RWPE2 (cell line): ENCODE data around the gene PTPRR.
A peak's percentile ranks its signal among the peaks of the same experiment; 100 is the strongest.

Source experiments
- ATAC-seq: fragments of 200-7000 bp; cut with Tn5 transposase; 3 replicates; pipeline ENCODE4 v1.9.1; 2021; ENCODE audit warnings: low read depth
- DNase-seq: peaks from one replicate; pipeline ENCODE4 v3.0.0-alpha.2; 2020; ENCODE audit warnings: low spot score
- H3K27ac ChIP-seq: fragments of 450-650 bp; 2 replicates; pipeline ENCODE4 v1.5.1; 2017; ENCODE audit warnings: mild to moderate bottlenecking; ENCODE audit not compliant: poor library complexity, severe bottlenecking
- H3K27me3 ChIP-seq: fragments of 250-450 bp; sonication (Bioruptor Pico); 2 replicates; pipeline ENCODE4 v1.5.1; 2021; ENCODE audit warnings: mild to moderate bottlenecking, moderate library complexity; ENCODE audit not compliant: insufficient read depth, poor library complexity, severe bottlenecking
- H3K36me3 ChIP-seq: fragments of 250-450 bp; sonication (Bioruptor Pico); 2 replicates; pipeline ENCODE4 v1.5.1; 2020; ENCODE audit warnings: low read depth, mild to moderate bottlenecking, moderate library complexity
- H3K4me1 ChIP-seq: fragments of 250-450 bp; sonication (Bioruptor Pico); 2 replicates; pipeline ENCODE4 v1.5.1; 2021; ENCODE audit warnings: mild to moderate bottlenecking, moderate library complexity; ENCODE audit not compliant: insufficient read depth, poor library complexity, severe bottlenecking
- H3K4me3 ChIP-seq: fragments of 250-450 bp; sonication (Bioruptor Pico); 2 replicates; pipeline ENCODE4 v1.5.1; 2021; ENCODE audit warnings: mild to moderate bottlenecking, moderate library complexity; ENCODE audit not compliant: severe bottlenecking
- H3K9me3 ChIP-seq: fragments of 250-450 bp; sonication (Bioruptor Pico); 2 replicates; pipeline ENCODE4 v1.5.1; 2021; ENCODE audit warnings: mild to moderate bottlenecking, moderate library complexity; ENCODE audit not compliant: severe bottlenecking
- CTCF ChIP-seq: fragments of 450-650 bp; IDR thresholded peaks from one replicate; pipeline ENCODE4 v1.5.1; 2017; ENCODE audit warnings: mild to moderate bottlenecking, moderate library complexity; ENCODE audit not compliant: poor library complexity, severe bottlenecking

PTPRR gene

GRCh38 chr12:70843363-70843762, 77.2 kb downstream of the PTPRR start:
- no peaks in the 10 kb centered on the region for H3K27me3 ChIP-seq
- DNase-seq: no peak
- no peak overlapping the region for H3K4me3 ChIP-seq
- TF ChIP-seq CTCF: no peak
- peaks cover 14% of the 10 kb centered on the region for H3K4me1 ChIP-seq
- no peak for ATAC-seq
- H3K9me3 ChIP-seq: no peaks in the 10 kb centered on the region
- H3K27ac ChIP-seq: no peak overlapping the region
- no peaks in the 10 kb centered on the region for H3K36me3 ChIP-seq

- Histone ChIP-seq H3K27ac (peak overlapping the region; percentile 33), H3K4me3 (no peak overlapping the region), H3K9me3 (no peaks in the 10 kb centered on the region), H3K36me3 (no peaks in the 10 kb centered on the region), H3K4me1 (peaks cover 14% of the 10 kb centered on the region), H3K27me3 (no peaks in the 10 kb centered on the region)
- DNase-seq (no peak), ATAC-seq (no peak)
- TF ChIP-seq CTCF: no peak
Observed at GRCh38 chr12:70842942-70843341, 77.6 kb downstream of the PTPRR start.

- DNase-seq (no peak), ATAC-seq (peak; percentile 83)
- Histone ChIP-seq H3K36me3 (no peaks in the 10 kb centered on the region), H3K4me3 (no peak overlapping the region), H3K9me3 (no peaks in the 10 kb centered on the region), H3K27me3 (no peaks in the 10 kb centered on the region), H3K27ac (peak overlapping the region; percentile 33), H3K4me1 (peaks cover 14% of the 10 kb centered on the region)
- no peak for TF ChIP-seq CTCF
Observed at GRCh38 chr12:70842136-70842535, 78.4 kb downstream of the PTPRR start.

GRCh38 chr12:70840656-70841350, 79.7 kb downstream of the PTPRR start:
- no peak for TF ChIP-seq CTCF
- no peak for DNase-seq
- Histone ChIP-seq H3K36me3 (no peaks in the 10 kb centered on the region), H3K9me3 (no peaks in the 10 kb centered on the region), H3K27me3 (no peaks in the 10 kb centered on the region), H3K4me1 (peaks cover 14% of the 10 kb centered on the region), H3K4me3 (no peak overlapping the region), H3K27ac (peak overlapping the region; percentile 33)
- peak; percentile 51; the same call in 2 of the 3 replicates for ATAC-seq

GRCh38 chr12:70839544-70839943, 81.0 kb downstream of the PTPRR start:
- DNase-seq (no peak), ATAC-seq (no peak)
- H3K36me3 ChIP-seq: no peaks in the 10 kb centered on the region
- TF ChIP-seq CTCF: no peak
- H3K4me3 ChIP-seq: no peak overlapping the region
- no peaks in the 10 kb centered on the region for H3K27me3 ChIP-seq
- H3K27ac ChIP-seq: no peak overlapping the region
- peaks cover 14% of the 10 kb centered on the region for H3K4me1 ChIP-seq
- no peaks in the 10 kb centered on the region for H3K9me3 ChIP-seq
